DND-41 (cell line): ENCODE measurements around the gene TMEM131L.

ENCODE experiments used
- ATAC-seq: fragments of 200-7000 bp; cut with Tn5 transposase; 3 replicates; pipeline ENCODE4 v1.9.1; 2021; ENCODE audit warnings: low read depth; ENCODE audit not compliant: insufficient read depth
- DNase-seq: peaks from one replicate; pipeline ENCODE4 v3.0.0-alpha.2; 2020
- H2AFZ ChIP-seq: 2 replicates; pipeline ENCODE4 v1.6.0; 2012; ENCODE audit warnings: low read depth, low read length
- H3K27ac ChIP-seq: 2 replicates; pipeline ENCODE4 v1.5.1; 2012; ENCODE audit warnings: low read length, inconsistent platforms
- H3K27me3 ChIP-seq: fragments of 200-600 bp; sonication (generic); 2 replicates; pipeline ENCODE4 v1.6.0; 2012; ENCODE audit warnings: low read length, mild to moderate bottlenecking, inconsistent platforms; ENCODE audit not compliant: insufficient read depth, poor library complexity
- H3K36me3 ChIP-seq: 2 replicates; pipeline ENCODE4 v1.5.1; 2012; ENCODE audit warnings: low read length, inconsistent platforms; ENCODE audit not compliant: insufficient read depth
- H3K4me1 ChIP-seq: 2 replicates; pipeline ENCODE4 v1.5.1; 2012; ENCODE audit warnings: mild to moderate bottlenecking, low read length; ENCODE audit not compliant: insufficient read depth
- H3K4me2 ChIP-seq: 2 replicates; pipeline ENCODE4 v1.6.0; 2012; ENCODE audit warnings: mild to moderate bottlenecking, moderate library complexity, low read length, inconsistent platforms; ENCODE audit not compliant: insufficient read depth
- H3K4me3 ChIP-seq, 2 experiments: fragments of 200-600 bp in 1 of 2; shearing (Covaris generic) in 1 of 2; 2 replicates each; pipeline ENCODE4 v1.5.1; 2012 to 2016; ENCODE audit warnings: inconsistent platforms in 2 of 2, low read length in 2 of 2, mild to moderate bottlenecking in 2 of 2, low read depth in 1 of 2, moderate library complexity in 1 of 2
- H3K79me2 ChIP-seq: 2 replicates; pipeline ENCODE4 v1.6.0; 2012; ENCODE audit warnings: low read length, inconsistent platforms; ENCODE audit not compliant: insufficient read depth
- H3K9ac ChIP-seq: 2 replicates; pipeline ENCODE4 v1.6.0; 2012; ENCODE audit warnings: low read depth, mild to moderate bottlenecking, inconsistent platforms, low read length, moderate library complexity
- H3K9me3 ChIP-seq: 2 replicates; pipeline ENCODE4 v1.5.1; 2012; ENCODE audit warnings: low read length, moderate library complexity, mild to moderate bottlenecking, inconsistent platforms; ENCODE audit not compliant: insufficient read depth, severe bottlenecking
- H4K20me1 ChIP-seq: 2 replicates; pipeline ENCODE4 v1.6.0; 2012; ENCODE audit warnings: low read length; ENCODE audit not compliant: insufficient read depth
- EZH2 ChIP-seq: IDR thresholded peaks from 3 replicates; pipeline ENCODE4 v1.6.1; 2012; ENCODE audit warnings: borderline replicate concordance, low read depth, mild to moderate bottlenecking, moderate library complexity, low read length, inconsistent platforms; ENCODE audit not compliant: severe bottlenecking
- TF ChIP-seq, protein P1 (sequence below): IDR thresholded peaks from 2 replicates; pipeline ENCODE4 v1.5.1; 2012; ENCODE audit warnings: borderline replicate concordance, low read length, moderate library complexity, mild to moderate bottlenecking; ENCODE audit not compliant: poor library complexity, severe bottlenecking; ENCODE audit errors: extremely low read depth

The TMEM131L gene

DNA sequence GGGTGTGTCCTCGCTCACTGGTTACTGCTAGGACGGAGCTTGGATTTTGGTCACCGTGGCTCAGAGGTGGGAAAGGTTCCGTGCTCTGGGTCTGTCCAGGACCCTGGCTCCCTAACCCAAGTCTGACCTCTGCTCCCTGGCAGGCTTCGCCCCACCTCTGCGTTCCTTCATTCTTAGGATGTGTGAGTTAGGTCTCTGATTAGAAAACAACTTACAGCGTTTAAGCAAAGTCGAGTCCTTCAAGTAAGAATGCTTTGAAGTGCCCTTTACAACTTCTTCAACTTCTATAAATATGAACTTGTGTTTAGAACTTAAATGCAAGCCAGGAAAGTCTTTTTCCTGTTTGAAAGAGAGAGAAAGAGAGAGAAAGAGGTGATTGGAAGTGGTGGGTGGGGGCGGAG is 218.8 kb downstream of the TMEM131L start:
- no peak overlapping the region for H3K4me2 ChIP-seq
- H3K79me2 ChIP-seq, result no peaks in the 10 kb centered on the region
- TF ChIP-seq, protein P1, sequence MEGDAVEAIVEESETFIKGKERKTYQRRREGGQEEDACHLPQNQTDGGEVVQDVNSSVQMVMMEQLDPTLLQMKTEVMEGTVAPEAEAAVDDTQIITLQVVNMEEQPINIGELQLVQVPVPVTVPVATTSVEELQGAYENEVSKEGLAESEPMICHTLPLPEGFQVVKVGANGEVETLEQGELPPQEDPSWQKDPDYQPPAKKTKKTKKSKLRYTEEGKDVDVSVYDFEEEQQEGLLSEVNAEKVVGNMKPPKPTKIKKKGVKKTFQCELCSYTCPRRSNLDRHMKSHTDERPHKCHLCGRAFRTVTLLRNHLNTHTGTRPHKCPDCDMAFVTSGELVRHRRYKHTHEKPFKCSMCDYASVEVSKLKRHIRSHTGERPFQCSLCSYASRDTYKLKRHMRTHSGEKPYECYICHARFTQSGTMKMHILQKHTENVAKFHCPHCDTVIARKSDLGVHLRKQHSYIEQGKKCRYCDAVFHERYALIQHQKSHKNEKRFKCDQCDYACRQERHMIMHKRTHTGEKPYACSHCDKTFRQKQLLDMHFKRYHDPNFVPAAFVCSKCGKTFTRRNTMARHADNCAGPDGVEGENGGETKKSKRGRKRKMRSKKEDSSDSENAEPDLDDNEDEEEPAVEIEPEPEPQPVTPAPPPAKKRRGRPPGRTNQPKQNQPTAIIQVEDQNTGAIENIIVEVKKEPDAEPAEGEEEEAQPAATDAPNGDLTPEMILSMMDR, result no peak
- TF ChIP-seq EZH2, result no peak
- DNase-seq (no peak), ATAC-seq (no peak)
- peaks cover 14% of the 10 kb centered on the region for H3K9me3 ChIP-seq
- no peak overlapping the region for H3K4me3 ChIP-seq
- H3K27me3 ChIP-seq, result no peaks in the 10 kb centered on the region
- no peak overlapping the region for H2AFZ ChIP-seq
- no peak overlapping the region for H3K27ac ChIP-seq
- H3K9ac ChIP-seq, result no peak overlapping the region
- H3K36me3 ChIP-seq, result no peaks in the 10 kb centered on the region
- H3K4me1 ChIP-seq, result no peaks in the 10 kb centered on the region
- H4K20me1 ChIP-seq, result no peaks in the 10 kb centered on the region
